Hematopoietic multipotent progenitor cell (in vitro differentiated cells): ENCODE data around the gene LAMA4. TPM values are rescaled to one million over a fixed set of nuclear protein-coding genes. Genes with fewer than 3 reads are reported as not detected.

Experiments
- DNase-seq, 3 donors: peaks; one replicate each; pipeline ENCODE4 v3.0.0-alpha.2; 2011 to 2015; ENCODE audit warnings: low read depth in 2 of 3, low spot score in 2 of 3
- total RNA-seq: library from RNA; depleted of rRNA; stranded (reverse); fragments of >200 nt; gene quantifications from one replicate; pipeline ENCODE4 v1.2.3, GENCODE V29; 2012

The LAMA4 gene, protein sequence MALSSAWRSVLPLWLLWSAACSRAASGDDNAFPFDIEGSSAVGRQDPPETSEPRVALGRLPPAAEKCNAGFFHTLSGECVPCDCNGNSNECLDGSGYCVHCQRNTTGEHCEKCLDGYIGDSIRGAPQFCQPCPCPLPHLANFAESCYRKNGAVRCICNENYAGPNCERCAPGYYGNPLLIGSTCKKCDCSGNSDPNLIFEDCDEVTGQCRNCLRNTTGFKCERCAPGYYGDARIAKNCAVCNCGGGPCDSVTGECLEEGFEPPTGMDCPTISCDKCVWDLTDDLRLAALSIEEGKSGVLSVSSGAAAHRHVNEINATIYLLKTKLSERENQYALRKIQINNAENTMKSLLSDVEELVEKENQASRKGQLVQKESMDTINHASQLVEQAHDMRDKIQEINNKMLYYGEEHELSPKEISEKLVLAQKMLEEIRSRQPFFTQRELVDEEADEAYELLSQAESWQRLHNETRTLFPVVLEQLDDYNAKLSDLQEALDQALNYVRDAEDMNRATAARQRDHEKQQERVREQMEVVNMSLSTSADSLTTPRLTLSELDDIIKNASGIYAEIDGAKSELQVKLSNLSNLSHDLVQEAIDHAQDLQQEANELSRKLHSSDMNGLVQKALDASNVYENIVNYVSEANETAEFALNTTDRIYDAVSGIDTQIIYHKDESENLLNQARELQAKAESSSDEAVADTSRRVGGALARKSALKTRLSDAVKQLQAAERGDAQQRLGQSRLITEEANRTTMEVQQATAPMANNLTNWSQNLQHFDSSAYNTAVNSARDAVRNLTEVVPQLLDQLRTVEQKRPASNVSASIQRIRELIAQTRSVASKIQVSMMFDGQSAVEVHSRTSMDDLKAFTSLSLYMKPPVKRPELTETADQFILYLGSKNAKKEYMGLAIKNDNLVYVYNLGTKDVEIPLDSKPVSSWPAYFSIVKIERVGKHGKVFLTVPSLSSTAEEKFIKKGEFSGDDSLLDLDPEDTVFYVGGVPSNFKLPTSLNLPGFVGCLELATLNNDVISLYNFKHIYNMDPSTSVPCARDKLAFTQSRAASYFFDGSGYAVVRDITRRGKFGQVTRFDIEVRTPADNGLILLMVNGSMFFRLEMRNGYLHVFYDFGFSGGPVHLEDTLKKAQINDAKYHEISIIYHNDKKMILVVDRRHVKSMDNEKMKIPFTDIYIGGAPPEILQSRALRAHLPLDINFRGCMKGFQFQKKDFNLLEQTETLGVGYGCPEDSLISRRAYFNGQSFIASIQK (N-terminal part only)
- total RNA-seq, result 0.54 TPM

DNA sequence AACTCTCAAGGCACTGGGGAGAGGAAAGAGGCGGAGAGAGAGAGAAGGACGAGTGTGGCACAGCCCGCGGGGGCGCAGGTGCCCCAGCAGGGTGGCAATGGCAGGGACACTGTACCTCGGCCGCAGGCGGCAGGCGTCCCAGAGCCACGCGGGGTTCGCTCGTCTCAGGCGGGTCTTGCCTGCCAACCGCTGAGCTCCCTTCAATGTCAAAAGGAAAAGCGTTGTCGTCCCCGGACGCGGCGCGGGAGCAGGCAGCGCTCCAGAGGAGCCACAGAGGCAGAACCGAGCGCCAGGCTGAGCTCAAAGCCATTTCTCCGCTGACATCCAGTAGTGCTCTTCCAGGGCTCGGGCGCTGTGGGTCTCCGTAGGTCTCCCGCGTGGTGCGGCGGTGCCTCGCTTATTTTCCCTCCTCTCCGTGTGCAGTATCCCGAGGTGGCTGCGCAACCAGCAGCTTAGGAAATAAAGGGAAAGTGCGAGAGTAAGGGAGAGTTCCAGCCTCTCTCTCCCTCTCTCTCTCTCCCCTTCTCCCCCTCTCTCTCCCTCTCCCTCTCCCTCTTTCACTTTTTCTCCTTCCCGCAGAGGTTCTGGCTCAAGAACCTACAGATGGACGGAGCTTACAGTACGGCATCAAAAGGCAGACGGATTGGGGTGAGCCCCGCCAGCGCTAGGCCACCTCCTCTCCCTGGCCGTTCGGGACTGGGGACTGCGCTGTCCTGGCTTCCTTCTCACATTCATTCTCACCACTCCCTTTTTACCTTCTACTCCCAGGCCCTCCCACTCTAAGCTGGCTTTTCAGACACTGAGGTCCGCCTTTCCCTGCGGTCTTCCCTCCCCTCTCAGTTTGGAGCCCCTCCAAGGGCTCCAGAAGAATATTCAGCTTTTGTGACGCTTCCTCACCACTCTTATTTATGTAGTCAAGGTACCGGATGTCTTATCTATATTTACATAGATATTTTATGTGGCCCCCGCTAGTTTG is at the start of gene LAMA4:
TSS of gene LAMA4 (minus strand) at position 727 of the 976 bp plus-strand sequence. CDS start at position 310, 417 bp downstream.
- peak in 2 of 3 donors; percentile 14 to 40 for DNase-seq

DNA sequence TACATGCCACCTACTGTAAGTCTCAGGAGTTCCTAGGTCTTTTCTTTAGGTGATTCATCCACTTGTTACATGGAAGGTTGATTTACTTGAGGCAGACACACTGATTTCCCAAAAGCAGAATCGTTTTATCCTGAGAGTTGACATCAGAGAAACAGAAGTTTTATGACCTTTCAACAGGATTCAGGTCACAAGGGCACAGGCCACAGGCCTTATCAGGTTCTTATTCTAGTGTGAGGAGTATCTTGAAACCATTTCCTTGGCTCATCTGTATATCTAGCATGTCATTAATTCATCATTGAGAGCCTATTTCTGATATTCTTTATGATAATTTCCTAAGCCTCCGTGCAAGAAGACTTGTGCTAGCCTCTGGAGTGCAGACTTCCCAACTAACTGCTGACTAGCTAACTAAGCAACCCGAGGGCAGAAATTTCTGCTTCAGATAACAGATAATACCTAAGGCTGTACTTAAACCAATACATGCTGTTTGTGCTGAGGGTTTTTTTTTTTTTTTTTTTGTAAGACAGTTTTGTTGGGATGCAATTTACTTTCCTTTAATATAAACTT is 47.9 kb upstream of the LAMA4 start:
- DNase-seq, result no peak

DNA sequence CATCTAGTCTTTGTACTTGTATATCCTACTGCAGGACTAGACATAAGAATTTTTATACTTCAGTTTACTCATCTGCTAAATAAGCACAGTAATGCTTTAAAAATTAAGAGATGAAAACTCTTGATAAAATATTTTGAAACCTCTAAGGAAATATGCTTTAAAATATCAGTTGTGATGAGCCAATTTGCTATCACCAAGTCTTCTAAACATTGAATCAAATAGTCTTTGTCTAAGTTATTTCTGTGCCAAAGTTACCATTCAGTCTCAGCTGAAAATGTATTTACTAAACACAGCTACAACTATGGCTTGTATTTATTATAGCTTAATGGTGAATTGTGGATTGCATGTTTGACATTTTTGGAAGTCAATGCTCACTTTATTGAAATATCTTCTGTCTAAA is 46.5 kb upstream of the LAMA4 start:
- no peak for DNase-seq

DNA sequence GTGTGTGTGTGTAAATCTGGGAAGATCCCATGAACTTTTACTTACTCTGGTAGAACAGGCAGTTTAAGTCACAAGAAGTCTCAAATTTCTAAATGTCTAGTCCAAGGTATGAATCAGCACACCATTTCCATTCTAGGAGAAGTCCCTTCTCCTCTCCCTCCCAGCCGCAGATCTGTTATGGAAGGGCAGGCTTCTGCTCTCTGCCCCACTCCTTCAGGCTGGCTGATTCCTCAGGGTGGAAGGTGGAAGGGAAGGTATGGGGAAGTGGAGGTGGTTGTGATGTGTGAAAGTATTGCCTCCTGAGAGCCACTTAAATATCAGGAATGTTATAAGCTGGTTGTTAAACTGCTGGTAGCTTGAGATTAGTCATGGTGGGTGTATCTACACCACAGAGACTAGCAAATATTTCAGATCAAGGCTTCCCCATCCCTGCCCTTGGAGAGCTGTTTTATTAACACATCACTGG is 44.5 kb upstream of the LAMA4 start:
- no peak for DNase-seq

DNA sequence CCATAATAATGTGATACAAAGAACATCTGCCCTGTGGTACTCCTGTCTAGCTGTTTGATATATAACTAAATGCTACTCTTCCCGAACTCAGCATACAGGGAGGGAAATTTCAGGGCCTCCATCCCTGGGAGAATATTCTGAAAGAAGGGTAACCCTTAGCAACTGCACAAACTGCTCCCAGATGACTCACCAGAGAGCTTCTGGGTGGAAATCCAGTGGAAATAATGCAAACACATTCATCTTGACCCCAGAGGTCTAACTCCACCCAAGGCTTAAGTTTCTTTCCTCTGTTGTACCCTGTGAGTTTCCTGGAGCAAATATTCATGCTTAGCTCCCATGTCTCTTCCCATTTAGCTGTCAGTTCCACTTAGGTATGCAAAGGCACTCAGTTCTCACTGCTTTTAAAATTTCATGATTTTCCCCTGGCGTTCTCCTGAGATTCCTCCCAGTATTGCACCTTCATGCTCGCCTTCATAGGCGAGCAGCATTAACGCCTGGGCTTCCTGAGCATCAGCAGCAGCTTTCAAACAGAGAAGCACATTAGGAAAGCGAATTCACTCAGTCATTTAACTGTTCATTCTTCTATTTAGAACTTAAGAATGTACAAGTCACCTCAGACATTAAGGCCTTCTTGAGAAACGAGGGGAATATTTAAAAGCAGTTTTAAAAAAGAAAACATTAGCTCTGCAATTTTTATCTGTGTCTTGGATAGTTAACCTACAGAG is 43.8 kb upstream of the LAMA4 start:
- DNase-seq, result no peak

DNA sequence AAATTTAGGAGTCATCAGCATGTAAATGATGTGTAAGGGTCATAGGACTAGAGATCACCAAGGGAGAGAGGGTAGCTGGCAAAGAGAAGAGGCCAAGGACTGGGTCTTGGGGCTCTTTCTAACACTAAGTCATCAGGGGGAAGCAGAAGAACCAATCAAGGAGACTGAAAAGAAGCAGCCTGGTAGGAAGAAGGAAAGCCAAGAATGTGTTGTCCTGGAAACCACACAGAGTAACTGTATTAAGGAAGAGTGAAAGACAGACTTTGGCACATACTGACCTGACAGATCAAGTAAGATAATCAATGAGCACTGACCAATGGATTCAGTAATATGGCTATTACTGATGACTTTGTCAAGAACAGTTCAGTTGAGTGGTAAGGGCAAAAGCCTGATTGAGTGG is 42.3 kb upstream of the LAMA4 start:
- no peak for DNase-seq

DNA sequence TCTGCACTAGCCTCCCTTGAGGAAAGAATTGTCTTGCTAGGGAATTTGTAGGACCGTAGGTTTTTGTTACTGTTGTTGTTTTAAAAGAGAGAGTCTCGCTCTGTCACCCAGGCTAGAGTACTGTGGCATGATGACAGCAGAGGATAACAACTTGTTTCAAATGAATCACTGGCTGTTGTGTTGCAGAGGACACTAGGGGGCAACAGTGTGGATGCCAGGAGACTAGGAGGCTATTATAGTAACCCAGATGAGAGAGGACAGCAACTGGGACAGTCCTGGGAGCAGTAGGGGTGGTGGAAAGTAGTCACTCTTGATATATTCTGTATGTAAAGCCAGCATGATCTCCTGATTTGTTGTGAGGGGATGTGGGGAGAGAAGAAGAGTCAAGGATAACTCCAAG is 41.8 kb upstream of the LAMA4 start:
- DNase-seq, result peak in 2 of 3 donors; percentile 22 to 32

DNA sequence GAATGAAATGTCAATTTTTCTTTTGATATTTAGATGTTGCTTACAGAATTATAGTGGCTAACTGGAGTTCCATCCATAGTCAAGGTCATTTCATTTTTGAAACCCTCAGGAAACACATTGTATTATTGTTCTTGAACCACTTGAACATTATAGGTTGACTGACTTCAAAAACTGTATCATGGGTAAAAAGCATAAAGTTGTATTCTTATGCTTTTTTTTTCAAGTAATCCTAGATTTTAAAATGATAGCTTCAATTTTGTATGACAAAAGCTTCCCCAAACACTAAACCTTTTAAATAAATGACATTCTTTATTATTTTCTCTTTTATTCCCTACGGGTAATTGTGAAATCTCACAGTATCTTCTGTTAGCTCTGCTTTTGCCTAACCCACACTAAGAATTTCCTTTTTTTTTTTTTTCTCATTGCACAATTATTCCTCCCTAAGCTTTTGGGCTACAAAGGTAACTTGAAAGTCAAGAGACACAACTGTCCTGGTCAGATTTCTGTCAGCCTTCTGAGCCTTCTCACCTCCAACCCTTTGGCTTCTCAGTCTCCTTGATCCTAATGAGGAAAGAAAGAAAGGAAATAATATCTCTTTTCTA is 36.9 kb upstream of the LAMA4 start:
- no peak for DNase-seq

DNA sequence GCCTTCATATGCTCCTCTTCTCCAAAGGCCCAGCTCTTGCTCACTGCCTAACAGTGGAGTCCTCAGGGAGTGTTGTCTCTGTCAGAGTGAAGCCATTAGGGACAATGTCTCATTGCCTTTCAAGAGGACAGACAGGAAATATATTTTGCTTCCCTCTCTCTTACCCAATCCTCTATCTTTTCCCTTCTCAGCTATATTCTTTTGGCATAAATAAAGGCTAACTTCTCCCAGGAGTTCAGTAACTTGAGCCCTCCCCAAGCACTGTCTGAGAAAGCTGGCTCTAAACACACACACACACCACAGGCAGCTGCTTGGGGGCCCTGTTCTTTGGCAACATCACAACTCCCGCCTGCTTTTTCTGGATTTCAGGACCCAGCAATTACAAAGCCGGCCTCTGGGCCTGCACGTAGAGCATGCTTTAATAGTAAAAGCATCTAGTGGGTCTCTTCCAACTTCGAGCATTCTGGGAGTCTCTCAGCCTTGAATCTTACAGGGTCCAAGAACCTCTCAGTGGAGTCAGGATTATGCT is 34.7 kb upstream of the LAMA4 start:
- DNase-seq, result no peak

DNA sequence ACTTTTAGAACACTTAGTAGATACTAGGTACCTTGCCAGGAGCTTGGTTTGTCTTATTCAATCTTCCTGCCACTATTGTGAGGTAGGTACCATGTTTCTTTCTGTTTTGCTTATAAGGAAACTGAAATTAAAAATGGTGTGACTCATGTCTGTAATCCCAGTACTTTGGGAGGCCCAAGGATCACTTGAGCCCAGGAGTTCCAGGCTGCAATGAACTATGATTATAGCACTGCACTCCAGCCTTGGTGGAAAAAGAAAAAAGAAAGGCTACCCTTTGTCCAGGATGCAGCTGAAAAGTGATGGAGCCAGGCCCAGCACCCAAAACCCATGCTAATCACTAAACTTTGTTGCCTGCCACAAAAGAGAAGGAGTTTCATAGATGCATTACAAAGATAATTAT is 34.1 kb upstream of the LAMA4 start:
- no peak for DNase-seq

DNA sequence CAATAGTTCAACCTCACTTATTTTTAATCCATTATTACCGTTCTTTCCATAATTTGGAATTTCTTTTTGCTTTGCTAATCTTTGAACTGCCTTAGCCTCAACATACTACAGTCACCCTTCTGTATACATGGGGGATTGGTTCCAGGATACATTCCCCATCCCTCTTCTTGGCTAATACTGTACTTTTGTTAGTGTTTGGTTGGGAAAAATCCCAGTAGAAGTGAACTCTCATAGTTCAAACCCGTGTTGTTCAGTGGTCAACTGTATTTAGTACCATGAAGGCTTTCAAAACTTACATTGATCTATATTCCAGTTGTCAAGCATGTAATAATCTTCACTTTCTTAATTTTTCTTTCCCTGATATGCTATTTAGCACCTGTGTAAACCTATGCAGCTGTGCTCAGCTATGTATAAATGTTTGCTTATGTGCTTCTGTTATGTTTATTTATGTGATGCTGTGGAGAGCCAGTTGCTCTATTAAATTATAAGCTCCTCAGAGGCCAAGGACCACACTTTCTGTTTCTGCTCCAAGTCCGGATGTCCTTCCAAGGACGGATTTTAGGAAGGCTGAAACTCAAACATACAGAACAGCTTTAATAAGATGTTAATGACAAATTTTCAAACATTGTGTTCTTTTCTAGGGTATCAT is 33.3 kb upstream of the LAMA4 start:
- DNase-seq, result no peak

DNA sequence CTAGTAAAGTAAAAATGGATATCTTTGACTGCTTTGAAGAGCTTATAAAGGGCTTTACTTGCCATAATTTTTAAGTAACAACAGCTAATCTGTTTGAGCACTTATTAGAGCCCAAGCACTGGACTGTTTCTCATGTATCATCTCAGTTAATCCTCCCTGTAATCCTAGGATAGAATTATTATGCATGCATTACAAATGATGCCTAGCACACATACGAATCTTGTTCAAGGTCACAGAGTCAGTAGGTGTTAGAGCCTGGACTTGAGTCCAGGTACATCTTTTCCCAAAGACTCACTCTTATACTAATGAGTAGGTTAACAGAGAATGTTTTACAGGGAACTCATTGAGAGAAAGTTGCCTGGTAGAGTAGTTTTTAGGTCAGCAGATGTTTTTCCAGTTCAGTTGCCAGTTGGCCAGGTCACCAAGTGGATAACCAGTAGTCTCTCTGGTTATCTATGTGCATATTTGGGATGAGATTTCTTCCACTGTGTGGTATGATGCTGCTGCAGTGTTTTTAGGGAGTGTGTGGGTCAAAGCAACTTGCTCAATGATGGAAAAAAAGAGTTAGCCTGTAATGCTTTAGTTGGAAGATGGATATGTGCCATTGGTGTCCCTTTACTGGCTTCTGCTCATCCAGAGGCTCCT is 32.3 kb upstream of the LAMA4 start:
- no peak for DNase-seq

DNA sequence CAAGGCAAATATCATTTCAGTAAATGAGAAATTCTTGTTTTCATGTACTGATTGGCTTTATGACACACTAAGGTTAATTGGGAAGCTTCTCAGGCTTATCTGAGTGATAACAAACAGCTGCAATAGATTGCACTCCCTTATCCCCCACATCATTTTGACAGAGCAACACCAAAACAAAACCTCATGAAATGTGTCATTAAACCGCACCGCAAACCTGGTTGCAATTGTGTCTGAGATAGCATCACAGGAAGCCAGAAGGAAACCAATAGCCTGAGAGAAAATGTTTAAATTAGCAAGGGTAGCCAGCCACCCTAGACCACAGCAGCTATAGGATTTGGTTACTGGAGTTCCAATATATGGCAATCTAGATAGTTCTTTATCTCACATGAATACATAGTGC is 31.6 kb upstream of the LAMA4 start:
- DNase-seq, result peak in 2 of 3 donors; percentile 70 to 80

DNA sequence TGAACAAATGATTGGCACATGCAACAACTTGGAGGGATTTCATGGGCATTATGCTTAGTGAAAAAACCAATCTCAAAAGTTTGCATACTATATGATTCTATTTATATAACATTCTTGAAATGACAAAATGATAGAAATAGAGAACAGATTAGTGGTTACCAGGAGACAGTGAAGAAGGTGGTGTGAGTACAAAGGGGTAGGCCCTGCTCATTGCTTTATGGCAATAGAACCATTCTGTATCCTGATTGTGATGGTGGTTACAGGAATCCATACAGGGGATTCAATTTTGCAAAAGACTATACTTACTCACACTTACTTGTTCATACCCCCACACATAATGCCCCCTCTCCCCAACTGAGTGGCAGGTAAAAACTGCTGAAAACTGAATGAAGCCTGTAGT is 30.2 kb upstream of the LAMA4 start:
- DNase-seq, result no peak

DNA sequence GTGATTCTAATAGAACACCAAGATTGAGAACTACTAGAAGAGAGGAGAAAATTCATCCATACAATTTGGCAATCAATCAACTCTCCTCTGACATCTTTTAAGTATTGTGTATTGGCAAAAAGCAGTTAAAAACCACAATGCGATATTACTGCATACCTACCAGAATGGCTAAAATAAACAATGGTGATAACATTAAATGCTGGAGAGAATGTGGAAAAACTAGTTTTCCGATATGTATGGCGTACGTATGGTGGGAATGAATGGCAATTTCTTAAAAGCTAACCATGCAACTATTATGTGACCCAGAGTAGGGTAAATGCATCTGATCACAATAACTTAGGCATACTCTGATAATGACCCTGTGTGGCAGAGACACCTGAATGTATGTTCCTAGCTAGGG is 29.3 kb upstream of the LAMA4 start:
- DNase-seq, result no peak

DNA sequence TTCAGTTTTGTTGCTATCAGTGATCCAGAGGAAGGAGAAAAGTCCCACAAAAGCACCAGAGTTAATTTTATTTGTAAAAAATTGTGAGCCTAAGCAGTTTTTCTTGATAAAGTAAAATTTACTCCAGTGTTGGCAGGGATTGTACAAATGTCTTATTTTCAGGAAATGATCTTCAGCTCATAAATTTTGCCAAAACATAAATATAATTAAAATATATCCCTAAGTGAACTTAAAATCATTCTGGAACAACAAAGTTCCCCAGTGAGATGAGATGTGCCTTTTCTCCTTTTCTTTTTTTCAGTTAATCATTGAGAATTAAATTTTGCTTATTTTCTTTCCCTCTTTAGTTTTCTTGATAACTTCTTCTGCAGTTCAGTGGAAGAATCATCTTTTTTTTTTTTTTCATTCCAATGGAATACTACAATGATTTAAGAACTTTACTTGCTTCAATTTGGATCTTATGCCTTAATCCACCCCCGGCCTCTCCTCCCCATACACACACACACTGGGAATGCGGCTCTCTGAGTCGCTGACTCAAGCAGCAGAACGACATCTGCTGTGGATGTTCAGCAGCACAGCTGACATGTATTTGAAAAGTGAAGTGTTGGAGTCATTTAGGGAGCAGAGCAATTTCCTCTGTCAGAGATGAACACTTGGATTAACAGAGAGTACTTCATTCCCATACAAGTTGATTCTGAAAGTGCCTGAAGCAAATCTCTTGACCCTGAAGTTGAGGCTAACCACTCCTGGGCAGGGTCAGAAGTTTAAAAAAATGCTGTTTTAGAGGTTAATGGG is 27.7 kb upstream of the LAMA4 start:
- DNase-seq, result no peak
